Lower leg skin (tissue), 3 donors: ENCODE results near the gene ZEB2.

ENCODE experiments used
- POLR2A ChIP-seq, 2 donors: fragments of 450-650 bp; IDR thresholded peaks; one replicate each; pipeline ENCODE4 v1.6.1; 2016 to 2017; ENCODE audit warnings: antibody characterized with exemption in 2 of 2, mild to moderate bottlenecking in 1 of 2, moderate library complexity in 1 of 2
- TF ChIP-seq, protein P1 (sequence below), 3 donors: fragments of 450-650 bp; IDR thresholded peaks; one replicate each; pipeline ENCODE4 v1.5.1; 2016; ENCODE audit warnings: antibody characterized with exemption in 3 of 3, mild to moderate bottlenecking in 3 of 3, moderate library complexity in 2 of 3

DNA sequence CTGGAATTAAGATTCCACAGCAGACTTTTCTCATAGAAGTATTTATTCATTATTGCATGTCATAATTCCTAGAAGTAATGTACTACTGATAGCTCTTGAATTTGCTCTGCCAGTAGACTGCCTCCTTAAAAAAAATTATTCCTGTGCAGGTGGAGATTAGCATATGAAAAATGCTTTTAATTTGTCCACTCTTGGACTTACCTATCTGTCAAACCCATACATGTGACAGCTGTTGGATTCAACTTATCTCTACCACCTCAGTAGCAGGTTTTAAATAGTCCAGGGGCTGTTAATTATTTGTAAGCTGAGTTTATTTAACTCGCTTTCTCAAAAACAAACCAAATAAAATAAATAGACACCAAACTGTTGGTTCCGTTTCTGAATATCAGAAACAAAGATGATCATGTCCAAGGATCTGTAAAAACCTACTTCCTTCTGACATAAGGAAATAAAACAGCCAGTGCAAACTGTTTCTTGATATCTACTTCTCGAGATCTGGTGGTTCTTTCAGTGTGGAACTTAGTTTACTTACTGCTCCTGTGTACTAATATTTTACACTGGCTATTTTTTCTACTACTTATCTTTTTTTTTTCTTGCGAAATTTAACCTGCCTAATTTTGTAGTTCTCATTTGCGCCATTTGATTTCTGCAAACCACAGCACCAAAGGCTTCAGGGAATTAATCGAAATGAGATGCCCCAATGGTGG, 44.2 kb downstream of the ZEB2 start:
- TF ChIP-seq, protein P1, sequence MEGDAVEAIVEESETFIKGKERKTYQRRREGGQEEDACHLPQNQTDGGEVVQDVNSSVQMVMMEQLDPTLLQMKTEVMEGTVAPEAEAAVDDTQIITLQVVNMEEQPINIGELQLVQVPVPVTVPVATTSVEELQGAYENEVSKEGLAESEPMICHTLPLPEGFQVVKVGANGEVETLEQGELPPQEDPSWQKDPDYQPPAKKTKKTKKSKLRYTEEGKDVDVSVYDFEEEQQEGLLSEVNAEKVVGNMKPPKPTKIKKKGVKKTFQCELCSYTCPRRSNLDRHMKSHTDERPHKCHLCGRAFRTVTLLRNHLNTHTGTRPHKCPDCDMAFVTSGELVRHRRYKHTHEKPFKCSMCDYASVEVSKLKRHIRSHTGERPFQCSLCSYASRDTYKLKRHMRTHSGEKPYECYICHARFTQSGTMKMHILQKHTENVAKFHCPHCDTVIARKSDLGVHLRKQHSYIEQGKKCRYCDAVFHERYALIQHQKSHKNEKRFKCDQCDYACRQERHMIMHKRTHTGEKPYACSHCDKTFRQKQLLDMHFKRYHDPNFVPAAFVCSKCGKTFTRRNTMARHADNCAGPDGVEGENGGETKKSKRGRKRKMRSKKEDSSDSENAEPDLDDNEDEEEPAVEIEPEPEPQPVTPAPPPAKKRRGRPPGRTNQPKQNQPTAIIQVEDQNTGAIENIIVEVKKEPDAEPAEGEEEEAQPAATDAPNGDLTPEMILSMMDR (IDR thresholded peaks at IDR 0.05) = no peak
- no peak for TF ChIP-seq POLR2A (IDR thresholded peaks at IDR 0.05)
